ENCODE measurements around the gene KCNH2. TPM values are rescaled to one million over a fixed set of nuclear protein-coding genes. Genes with fewer than 3 reads are reported as not detected.

The KCNH2 gene
- polyA plus RNA-seq, 1 experiment: 0.06 TPM

DNA sequence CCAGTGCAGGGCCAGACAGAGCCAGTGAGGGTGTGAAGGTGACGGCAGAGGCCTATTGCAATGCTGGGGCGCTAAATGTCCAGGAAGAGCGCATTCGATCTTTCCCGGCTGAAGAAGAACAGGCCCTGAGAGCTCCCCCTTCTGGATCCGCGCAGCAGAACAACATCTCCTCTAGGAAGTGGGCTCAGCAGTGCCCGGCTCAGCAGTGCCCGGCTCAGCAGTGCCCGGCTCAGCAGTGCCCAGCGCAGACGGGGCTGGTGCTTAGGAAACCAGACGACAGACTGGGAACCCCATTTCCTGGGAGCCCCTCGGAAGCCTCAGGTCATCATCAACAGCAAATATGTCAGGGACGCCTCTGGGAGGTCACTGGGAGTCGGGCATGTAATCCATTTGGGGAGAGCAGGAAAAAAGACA is 8.0 kb upstream of the KCNH2 start:
- peaks cover 6% of the 10 kb centered on the region for H3K27me3 ChIP-seq (ENCODE audit: control insufficient read depth, insufficient read depth, low read length)
- DNase-seq (ENCODE audit: low read depth): no peak
- no peak overlapping the region for H3K4me3 ChIP-seq (ENCODE audit: low read depth, low read length)
- CTCF ChIA-PET: interaction anchor here (0.6 to 4.5 kb wide), 26 partner anchors 8 to 208 kb away, joined by 3 to 50 read pairs (median 5); partner anchors contain the start of gene ABCB8
- TF ChIP-seq, protein P1, sequence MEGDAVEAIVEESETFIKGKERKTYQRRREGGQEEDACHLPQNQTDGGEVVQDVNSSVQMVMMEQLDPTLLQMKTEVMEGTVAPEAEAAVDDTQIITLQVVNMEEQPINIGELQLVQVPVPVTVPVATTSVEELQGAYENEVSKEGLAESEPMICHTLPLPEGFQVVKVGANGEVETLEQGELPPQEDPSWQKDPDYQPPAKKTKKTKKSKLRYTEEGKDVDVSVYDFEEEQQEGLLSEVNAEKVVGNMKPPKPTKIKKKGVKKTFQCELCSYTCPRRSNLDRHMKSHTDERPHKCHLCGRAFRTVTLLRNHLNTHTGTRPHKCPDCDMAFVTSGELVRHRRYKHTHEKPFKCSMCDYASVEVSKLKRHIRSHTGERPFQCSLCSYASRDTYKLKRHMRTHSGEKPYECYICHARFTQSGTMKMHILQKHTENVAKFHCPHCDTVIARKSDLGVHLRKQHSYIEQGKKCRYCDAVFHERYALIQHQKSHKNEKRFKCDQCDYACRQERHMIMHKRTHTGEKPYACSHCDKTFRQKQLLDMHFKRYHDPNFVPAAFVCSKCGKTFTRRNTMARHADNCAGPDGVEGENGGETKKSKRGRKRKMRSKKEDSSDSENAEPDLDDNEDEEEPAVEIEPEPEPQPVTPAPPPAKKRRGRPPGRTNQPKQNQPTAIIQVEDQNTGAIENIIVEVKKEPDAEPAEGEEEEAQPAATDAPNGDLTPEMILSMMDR (IDR thresholded peaks at IDR 0.05; ENCODE audit: insufficient read depth, low read depth, low read length): peak; percentile 85
- H3K36me3 ChIP-seq (ENCODE audit: control insufficient read depth, insufficient read depth, low read length): no peaks in the 10 kb centered on the region
- POLR2A ChIA-PET: no interaction called here

DNA sequence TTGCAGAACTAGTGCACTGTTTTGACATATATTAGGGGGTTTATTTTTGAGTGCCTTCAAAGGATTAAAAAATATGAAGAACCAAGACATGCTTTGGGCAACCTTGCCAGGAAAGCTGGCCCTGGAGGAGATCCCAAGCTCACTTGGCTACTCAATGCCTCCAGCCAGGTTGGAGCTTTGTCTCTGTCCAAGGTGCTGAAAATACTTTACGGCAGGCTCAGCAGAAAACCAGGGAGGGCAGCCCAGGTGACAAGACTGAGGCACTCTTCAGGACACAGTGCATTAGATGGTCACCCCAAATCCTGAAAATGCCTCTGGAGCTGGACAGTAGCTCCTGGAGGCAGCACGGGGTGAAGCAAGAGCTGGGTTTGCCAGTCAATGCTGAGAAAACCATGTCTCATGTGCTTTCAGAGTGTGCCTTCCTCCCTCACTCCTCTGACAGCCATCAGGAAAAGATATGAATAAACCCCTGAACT is 5.8 kb upstream of the KCNH2 start:
- no peak for DNase-seq (ENCODE audit: low read depth)
- ChIA-PET POLR2A (interaction anchor here (0.6 kb wide), 1 partner anchor 79 kb away, joined by 5 read pairs; no protein-coding TSS in a partner anchor), CTCF (interaction anchor here (0.8 to 4.5 kb wide), 11 partner anchors 9 to 188 kb away, joined by 3 to 50 read pairs (median 8); no protein-coding TSS in a partner anchor)
- TF ChIP-seq, protein P1 (IDR thresholded peaks at IDR 0.05; ENCODE audit: insufficient read depth, low read depth, low read length): no peak
- peaks cover 16% of the 10 kb centered on the region for H3K27me3 ChIP-seq (ENCODE audit: control insufficient read depth, insufficient read depth, low read length)
- no peak overlapping the region for H3K4me3 ChIP-seq (ENCODE audit: low read depth, low read length)
- no peaks in the 10 kb centered on the region for H3K36me3 ChIP-seq (ENCODE audit: control insufficient read depth, insufficient read depth, low read length)

DNA sequence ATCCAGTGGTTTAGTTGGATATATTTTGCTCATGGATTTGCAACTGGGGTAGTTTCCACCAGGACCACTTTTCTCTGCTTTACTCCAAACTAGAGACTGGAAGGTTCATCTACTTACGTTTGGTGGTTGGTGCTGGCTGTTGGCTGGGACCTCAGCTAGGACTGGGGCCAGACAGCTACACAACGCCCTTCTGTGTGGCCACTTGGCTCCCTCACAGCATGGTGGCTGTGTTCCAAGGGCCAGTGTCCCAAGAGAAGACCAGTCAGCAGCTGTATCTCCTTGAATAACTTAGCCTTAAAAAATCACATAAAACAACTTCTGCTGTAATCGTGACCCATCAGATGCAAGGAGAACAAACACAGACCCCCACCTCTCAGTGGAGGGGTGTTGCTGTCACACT is 4.2 kb upstream of the KCNH2 start:
- POLR2A ChIA-PET: no interaction called here
- peaks cover 20% of the 10 kb centered on the region for H3K27me3 ChIP-seq (ENCODE audit: control insufficient read depth, insufficient read depth, low read length)
- H3K36me3 ChIP-seq (ENCODE audit: control insufficient read depth, insufficient read depth, low read length): no peaks in the 10 kb centered on the region
- TF ChIP-seq, protein P1 (IDR thresholded peaks at IDR 0.05; ENCODE audit: insufficient read depth, low read depth, low read length): no peak
- DNase-seq (ENCODE audit: low read depth): no peak
- no peak overlapping the region for H3K4me3 ChIP-seq (ENCODE audit: low read depth, low read length)
- CTCF ChIA-PET: interaction anchor here (0.6 to 2.0 kb wide), 2 partner anchors 10 to 73 kb away, joined by 5 to 6 read pairs; no protein-coding TSS in a partner anchor

DNA sequence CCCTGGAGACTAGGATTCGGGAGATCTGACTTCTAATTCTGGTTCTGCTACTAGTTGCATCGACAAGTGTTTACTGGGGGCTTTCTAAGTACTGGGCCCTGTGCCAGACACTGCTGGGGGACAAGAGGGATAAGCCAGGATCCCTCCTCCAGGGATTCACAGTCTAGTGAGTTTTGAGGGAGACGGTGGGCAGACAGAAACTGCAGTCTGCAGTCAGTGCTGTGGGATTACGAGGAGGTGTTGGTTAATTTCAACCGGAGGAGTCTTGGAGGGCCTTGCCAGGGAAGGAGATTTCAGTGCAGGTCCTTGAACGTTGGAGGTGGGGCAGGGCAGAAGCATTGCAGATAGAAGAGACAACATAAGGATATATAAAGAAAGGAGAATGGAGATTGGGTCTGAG is 3.5 kb upstream of the KCNH2 start:
- TF ChIP-seq, protein P1 (IDR thresholded peaks at IDR 0.05; ENCODE audit: insufficient read depth, low read depth, low read length): no peak
- no peak overlapping the region for H3K4me3 ChIP-seq (ENCODE audit: low read depth, low read length)
- no peaks in the 10 kb centered on the region for H3K36me3 ChIP-seq (ENCODE audit: control insufficient read depth, insufficient read depth, low read length)
- H3K27me3 ChIP-seq (ENCODE audit: control insufficient read depth, insufficient read depth, low read length): peaks cover 25% of the 10 kb centered on the region
- CTCF ChIA-PET: no interaction called here
- POLR2A ChIA-PET: no interaction called here
- DNase-seq (ENCODE audit: low read depth): no peak

DNA sequence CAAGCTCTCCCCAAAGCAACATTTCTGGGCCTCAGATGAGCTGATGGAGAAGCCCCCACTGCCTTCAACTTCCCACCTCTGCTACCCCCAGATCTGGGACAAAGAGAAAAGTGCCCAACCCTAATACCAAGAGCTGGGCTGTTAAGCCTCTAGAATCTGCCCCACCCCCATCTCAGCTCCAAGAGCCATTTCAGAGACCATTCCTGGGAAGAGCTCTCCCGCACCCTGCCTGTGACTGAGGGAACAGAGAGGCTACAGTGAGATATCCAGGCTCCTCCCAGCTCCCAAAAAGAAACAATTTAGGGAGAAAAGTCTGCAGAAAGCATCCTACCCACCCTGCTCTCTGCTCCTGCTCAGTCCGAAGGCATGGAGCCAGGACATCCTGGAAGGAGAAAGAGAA is 2.5 kb upstream of the KCNH2 start:
- no peak overlapping the region for H3K4me3 ChIP-seq (ENCODE audit: low read depth, low read length)
- POLR2A ChIA-PET: no interaction called here
- no peaks in the 10 kb centered on the region for H3K36me3 ChIP-seq (ENCODE audit: control insufficient read depth, insufficient read depth, low read length)
- no peak for DNase-seq (ENCODE audit: low read depth)
- CTCF ChIA-PET: interaction anchor here (0.6 to 2.7 kb wide), 6 partner anchors 10 to 242 kb away, joined by 3 to 16 read pairs (median 4); partner anchors contain the start of gene NOS3
- H3K27me3 ChIP-seq (ENCODE audit: control insufficient read depth, insufficient read depth, low read length): peaks cover 31% of the 10 kb centered on the region
- TF ChIP-seq, protein P1 (IDR thresholded peaks at IDR 0.05; ENCODE audit: insufficient read depth, low read depth, low read length): no peak

All from BJ (cell line).